ENCODE results near the gene MPC1L.
A peak's percentile ranks its signal among the peaks of the same experiment; 100 is the strongest.

Gene MPC1L

DNA sequence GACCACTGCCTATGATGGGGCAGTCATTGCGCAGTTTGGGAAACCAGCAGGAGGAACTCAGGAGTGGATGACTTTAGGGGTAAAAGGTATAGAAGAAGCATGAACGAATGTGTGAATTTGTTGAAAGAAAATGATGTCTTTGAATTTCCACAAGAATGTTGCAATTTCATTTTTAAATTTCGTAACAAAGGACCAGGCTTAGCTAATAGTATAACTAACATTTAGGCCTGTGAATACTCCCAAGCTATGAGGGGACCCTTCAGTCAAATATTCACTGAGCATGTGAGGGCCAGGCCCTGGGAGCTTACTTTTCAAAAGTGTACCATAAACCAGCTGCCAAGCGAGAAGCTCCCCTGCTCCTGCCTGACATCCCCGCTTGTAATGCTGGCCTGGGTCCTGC is 5.3 kb downstream of the MPC1L start:
- no peak for DNase-seq (ENCODE audit: low read depth in 4 of 4, low spot score in 1 of 4)

DNA sequence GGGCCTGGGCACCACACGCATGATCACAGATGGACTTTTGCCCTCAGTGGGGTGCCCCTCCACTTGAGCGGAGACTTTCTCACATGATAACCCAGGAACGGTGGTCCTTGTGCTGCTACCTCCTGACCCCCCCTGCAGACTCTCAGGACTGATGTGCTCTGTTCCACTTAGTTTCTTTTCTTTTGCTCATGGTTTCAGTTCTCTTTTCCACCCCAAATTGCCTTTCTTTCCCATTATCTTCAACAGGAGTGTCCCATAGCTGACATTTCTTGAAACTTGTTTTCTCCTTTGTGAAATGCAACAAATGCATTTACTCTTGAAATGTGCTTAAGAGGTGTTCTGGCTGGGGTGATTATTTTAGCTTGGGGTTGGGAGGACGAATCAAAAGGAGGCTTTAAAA is 9.0 kb downstream of the MPC1L start:
- DNase-seq (ENCODE audit: low read depth in 4 of 4, low spot score in 1 of 4): no peak

DNA sequence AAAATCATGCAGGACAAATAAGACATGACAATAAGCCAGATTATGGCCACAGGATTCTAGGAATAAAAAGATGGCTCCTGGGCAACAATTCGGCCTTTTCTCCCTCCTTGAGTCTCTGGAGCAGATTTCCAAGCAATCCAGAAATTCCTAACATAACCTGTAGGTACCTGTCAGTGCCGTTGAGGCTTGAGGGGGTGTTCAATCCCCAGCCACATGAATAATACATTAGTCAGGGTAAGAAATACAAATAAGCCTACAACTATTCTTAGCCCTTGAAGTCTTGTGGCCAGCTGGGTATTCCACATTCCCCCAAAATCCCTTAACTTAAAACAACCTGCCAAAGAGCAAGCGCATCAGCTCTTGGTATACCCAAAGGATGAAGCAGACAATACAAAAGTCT is 14.5 kb downstream of the MPC1L start:
- DNase-seq (ENCODE audit: low read depth in 4 of 4, low spot score in 1 of 4): no peak

DNA sequence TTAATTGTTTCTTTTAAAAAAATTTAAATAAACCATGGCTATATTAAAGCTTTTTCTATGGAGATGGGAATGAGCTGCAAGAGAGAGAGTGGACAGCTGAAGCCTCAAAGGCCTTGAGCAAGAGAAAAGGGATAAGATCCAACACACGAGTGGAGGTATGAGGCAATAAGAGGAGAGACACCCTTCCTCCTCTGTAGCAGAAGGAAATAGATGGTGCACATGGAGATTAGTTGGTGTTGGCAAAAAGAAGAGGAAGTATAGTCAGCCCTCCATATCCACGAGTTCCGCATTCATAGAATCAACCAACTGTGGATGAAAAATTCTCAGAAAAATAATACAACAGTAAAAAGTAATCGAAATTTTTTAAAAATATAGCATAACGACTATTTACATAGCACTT is 20.9 kb downstream of the MPC1L start:
- DNase-seq (ENCODE audit: low read depth in 4 of 4, low spot score in 1 of 4): no peak

DNA sequence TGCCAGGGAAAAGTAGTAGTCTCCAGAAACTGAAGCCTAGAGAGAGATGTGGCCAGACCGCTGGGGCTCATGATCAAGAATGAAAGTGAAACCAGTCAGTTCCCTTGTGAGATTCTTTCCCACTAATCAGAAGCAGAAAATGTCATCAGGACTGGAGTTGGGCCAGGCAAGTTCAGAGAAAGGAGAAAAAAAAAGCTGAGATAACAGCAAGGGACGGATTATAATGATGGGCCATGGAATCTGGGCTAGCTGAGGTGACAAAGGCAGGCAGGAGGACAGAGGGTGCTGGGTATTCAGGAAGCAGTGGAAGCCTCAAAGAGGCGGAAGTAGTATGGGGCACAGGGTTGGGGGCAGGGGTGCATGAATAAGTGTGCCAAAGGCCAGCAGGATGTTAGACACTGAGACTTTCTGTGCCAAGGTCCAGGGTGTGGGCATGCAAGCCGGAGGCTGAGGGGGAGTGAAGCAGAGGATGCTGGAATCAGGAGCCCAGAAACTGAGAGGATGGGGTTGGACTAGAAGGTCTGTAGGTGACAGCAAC is 21.7 kb downstream of the MPC1L start:
- peak in 1 of 4 experiments; percentile 6 for DNase-seq (ENCODE audit: low read depth in 4 of 4, low spot score in 1 of 4)

DNA sequence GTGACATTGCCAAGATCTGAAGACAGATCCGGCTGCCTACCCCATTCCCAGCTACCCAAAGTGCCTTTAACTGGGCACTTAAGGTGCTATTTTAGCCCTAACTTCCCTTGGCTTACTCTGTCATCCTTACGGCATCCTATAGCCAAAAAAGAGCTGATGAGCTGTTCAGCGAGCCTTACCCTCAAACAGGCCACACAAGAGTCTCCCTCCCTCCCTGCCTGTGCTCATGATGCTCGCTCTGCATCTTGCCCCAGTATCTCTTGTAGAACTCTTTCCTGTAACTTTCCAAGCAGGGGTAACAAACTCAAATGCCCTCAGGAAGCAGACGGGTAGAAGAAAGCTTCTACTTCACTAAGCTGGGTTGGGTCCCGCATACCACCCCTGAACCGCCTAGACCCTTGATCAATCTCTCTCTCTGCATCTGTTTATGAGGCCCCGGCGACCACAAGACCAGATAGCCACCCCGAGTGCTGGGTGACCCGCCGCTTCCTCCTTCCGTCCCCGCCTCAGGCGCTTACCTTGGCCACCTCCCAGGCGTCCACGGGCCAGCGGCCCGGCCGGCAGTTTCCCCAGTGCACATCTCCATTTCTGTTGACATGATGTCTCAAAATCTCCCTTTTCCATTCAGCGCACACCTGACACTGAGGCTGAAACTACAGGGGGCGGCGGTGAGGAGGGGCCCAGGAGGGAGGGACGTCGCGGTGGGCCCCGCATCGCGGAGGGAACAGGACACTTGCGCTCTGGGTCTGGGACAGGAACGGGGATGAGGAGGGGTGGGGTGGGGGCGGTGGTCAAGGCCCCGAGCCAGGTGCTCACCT is 23.5 kb downstream of the MPC1L start:
- peak in 1 of 4 experiments; percentile 5 for DNase-seq (ENCODE audit: low read depth in 4 of 4, low spot score in 1 of 4)

DNA sequence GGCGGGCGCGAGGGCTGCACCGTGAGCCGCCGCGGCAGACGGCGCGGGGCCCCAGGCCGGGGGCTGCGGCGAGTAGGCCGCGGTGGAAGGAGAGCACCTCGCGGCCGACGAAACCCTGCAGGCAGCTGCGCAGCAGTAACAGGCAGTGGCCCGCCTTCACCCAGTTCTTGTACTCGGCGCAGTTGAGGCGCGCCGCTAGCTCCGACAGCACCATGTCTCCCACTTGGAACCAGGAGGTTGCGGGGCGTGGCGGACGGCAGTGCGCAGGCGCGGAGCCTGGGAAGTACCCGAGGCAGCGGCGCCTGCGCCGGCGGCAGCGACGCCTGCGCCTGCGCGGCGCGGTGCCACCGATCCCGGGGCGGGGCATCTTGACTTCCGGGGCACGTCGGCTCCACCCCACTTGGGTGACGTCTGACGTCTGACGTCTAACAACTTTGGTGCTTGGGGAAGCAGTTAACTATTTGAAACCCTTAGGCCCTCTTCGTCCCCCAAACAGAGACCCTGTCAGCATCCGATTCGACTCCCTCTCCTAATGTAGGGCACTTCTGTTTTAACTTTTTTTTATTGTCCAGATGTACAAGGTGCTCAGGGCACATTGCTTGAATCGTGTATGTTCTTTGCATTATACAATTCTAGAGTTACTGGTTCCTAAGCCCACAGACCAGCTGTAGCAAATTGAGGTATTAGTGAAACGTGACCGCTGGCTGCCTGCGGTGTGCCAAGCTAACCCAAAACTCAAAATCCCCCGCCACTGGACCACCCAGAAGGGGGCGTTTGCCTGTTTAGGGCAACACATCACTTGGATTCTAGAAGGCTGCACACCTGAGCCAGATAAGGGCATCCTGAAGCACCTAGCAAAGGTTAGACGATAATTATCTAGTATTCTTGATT is 24.3 kb downstream of the MPC1L start, which contains the start of gene CXorf38:
CXorf38 (minus strand) TSS at position 255 of the 891 bp plus-strand sequence; CDS start at position 214, 41 bp downstream.
- peak; percentile 52 to 93 (median 82) for DNase-seq (ENCODE audit: low read depth in 4 of 4, low spot score in 1 of 4)

DNA sequence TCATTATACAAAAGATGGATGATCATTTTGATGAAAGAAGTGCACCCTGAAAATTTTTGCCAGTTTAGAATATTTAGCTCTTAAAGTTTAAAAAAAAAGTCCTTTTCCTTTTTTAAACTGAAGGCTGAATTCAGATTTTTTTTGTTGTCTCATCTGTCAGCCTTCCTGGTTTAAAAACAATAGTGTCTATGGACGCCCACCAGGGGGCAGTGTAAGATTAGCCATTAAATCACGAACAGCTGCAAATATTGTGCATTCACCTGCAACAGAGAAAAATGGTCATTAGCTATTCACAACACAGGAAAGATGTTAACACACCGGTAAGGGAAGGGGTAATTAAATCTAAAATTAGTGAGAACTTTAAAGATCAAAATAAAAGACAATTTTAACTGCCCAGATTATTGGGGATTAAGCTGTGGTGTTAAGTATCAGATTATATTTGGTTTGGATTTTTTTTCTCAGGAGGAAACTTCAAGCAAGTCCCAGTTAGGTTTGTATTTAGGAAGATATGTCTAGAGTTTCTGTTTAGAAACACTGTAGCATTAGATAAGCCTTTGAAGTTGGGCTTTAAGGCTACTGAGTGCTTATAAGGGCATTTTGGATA is 28.5 kb downstream of the MPC1L start:
- DNase-seq (ENCODE audit: low read depth in 4 of 4, low spot score in 1 of 4): peak; percentile 24 to 69 (median 39)

DNA sequence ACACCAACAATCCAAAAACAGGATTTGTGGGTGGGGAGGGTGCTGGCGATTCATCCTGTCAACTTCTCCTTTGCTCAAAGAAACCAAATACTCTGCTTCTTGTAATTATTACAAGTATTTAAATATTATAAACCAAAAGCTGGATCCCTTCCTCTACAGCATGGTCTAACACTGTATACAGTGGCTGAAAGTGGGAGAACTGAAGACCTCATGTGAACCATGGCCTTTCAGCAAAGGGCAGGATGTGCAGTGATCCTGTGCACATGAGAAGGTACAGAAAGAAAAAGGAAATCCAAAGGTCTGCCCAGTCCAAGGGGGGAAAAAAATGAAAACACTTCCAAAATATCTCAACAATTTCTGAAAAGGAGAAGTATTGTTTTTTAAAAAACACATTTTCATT is 29.4 kb downstream of the MPC1L start:
- no peak for DNase-seq (ENCODE audit: low read depth in 4 of 4, low spot score in 1 of 4)

DNA sequence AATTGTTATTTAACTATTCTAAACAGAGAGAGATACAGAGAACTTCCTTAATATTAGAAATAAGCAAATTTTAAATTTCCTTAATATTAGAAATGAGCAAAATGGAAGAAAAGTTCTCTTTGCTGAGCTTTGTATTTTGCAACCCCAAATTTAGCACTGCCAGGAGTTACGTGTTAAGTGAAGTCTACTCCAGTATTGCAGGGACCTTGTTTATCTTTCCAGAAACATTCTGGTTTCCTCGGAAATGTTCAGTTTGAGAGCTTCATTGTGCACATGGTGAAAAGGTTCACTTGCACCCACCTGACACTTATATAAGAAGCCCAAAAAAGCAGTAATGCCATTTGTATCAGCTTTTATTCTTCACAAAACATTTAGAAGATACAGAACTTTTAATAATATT is 30.3 kb downstream of the MPC1L start:
- DNase-seq (ENCODE audit: low read depth in 4 of 4, low spot score in 1 of 4): no peak

DNA sequence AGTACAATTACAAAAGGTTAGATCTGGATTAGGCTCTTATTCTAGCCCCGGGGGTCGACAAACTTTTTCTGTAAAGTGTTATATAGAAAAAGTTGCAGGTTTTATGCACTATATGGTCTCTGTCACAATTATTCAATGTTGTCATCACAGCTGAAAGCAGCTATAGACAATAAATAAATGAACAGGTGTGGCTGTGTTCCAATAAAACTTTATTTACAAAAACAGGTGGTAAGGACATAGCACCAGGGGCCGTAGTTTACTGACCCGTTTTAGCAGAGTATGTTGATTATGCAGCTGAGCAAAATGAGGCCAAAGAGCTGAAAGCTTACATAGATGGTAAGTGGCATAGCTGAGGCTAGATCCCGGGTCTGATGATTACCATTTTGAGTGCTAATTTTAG is 37.2 kb downstream of the MPC1L start:
- DNase-seq (ENCODE audit: low read depth in 4 of 4, low spot score in 1 of 4): no peak

DNA sequence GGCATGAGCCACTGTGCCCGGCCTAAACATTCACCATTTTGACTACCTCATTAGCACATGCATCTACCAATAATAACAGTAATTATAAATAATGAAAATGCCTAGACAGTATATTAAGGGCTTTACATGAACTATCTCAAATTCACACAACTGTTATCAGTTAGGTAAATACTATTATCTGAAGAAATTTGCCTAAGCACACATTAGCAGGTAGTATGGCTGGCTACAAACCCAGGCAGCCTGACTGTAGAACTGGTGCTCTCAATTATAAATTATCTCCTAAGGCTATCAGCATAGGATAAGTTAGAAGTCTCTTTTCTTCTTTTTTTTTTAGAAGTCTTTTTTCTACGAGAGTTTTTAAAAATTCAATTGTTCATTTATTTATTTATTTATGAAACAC is 38.3 kb downstream of the MPC1L start:
- no peak for DNase-seq (ENCODE audit: low read depth in 4 of 4, low spot score in 1 of 4)

DNA sequence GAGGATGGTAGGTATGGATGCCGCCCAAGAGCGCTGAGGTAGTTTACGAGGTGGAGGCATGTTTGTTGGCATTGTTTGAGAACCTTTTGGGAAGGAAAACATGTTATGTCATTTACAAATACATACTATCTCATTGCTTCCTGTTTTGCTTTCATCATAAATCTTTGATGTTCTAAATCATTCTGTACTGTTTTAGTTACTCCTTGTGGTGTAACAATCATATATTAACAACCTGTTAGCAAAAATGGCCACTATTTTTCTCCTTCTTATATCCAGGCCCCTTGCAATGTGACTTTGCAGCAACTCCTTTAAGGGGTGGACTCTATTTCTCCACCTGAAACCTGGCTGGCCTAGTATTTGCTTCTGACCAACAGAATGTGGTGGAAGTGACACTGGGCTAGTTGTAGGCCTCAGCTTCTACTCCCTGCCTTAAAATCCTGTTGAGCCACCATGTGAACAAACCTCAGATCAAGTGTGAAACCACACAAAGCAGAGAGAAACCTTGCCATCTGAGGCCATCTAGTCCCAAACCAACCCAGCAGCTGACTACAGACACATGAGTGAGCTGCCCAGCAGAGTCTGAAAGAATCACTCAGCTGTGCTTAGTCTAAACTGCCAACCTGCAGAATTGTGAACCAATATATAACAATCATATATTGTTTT is 40.0 kb downstream of the MPC1L start:
- no peak for DNase-seq (ENCODE audit: low read depth in 4 of 4, low spot score in 1 of 4)

DNA sequence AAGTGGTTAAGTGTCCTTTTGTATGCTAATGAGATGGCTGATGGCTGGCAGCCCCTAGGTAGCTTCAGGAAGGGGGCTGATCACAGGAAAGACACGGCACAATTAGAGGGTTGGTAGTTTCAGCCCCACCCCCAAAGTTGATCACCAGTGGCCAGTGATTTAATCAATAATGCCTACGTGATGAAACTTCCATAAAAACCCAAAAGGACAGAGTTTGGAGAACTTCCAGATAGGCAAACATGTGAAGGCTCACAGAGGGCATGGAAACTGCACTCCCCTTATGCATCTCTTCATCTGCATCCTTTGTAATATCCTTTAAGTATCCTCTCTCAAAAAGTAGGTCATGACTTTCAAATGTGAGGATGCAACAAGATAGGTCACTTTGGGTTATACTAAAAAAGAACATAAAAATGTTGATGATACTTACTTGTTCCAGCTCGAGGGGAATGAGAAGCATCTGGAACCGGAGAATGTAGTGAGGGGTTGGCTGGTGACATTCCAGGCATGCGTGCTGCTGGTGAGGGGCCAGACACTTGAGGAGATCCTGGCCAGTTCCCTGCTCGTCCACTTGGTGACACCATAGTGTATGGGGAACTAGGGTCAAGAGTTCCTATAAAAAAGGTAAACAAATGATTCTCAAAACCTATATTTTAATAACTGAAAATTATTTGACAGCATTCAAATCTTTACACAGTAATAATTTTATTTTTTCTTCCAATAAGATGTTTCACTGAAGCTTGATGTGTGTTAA is 40.8 kb downstream of the MPC1L start:
- DNase-seq (ENCODE audit: low read depth in 4 of 4, low spot score in 1 of 4): no peak

DNA sequence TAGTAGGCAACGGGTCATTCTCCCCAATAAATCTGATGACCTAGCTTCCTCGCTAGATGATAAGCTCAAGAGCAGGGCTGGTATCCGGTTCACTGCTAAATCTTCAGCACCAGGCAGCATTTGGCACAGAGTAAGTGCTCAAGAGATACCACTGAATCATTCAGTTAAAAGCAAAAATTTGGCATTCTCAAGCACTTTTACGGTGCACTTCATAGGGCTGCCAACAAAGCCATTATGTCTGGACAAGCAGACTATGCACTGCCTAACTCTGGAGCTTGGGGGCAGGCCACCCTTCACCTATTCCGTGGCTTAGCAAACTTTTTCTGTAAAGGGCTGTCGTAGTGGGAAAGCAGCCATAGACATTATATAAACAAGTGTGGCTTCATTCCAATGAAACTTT is 47.9 kb downstream of the MPC1L start:
- no peak for DNase-seq (ENCODE audit: low read depth in 4 of 4, low spot score in 1 of 4)

Data from stimulated activated CD4-positive, alpha-beta T cell treated with anti-CD3 and anti-CD28 coated beads, Interleukin-1b, Interleukin-23, amount 100 ng/mL, for 24 hours (primary cell).